ENCODE measurements around the gene MPP2.
"Not testable (repeated sequence)": the region's sequence is repeated elsewhere in the genome, so short reads cannot be mapped to it uniquely, and the experiment has no call there.

Gene MPP2

DNA sequence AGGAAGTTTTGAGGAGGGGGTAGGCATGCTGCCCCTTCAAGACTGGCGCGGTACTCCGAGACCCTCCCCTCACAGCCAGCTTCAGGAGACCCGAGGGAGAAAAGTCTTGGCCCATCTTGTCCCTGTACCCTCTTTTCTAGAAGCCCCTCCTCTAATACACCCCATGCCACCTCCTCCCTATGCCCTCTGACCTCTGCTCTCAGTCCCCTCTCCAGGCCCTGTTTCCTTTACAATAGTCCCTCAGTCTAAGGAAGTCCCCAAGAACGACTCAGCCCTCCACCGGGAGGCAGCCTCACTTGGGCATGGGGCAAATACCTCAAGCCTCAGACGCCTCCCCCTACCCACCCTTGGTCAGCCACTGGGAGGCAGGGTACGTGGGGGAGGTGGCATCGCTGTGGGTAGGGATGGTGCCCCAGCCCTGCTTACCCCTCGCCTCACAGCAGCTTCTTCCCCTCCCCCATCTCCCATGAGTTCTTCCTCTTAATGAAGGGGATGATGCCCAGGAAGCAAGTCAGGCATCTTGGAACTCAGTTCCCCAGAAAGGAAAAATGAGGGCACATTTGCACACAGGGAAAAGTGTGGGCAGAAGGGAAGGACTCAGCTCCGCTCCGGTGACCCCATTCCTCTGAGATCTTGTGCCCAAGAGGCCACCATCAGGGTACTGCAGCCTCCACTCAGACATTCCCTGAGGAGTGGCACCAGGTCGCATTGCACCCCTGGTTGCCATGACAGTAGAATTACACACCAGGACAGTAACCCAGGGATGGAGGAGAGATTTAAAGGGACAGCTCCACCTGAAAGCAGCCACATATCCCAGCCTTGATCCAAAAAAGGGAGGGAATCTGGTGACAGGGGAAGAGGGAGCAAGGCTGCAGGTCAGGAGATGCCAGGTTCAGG lies 6.2 kb downstream of the MPP2 start:
- no peak for FAIRE-seq

- FAIRE-seq, result no peak
These were observed 7.0 kb downstream of the MPP2 start for GRCh38 chr17:43900183-43900857.

- FAIRE-seq, result no peak
These were observed 8.9 kb downstream of the MPP2 start for GRCh38 chr17:43898446-43898845.

DNA sequence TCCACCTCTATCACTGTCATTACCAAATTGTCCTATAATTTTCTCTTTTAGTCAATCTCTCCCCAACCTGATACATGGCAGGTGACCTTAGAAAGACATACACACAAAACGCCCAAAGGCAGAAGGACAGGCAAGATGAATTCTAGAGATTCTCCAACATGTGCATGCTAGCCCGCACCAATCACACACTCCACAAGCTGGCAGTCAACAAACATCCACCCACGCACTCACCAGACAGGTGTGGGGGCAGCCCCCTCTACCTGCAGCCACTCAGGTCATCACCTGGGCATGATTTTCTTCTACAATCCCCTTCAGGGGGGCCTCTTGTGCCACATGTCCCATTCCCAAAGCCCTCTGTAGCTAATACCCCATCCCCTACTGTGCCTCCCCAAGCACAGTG lies 9.5 kb downstream of the MPP2 start:
- no peak for FAIRE-seq

DNA sequence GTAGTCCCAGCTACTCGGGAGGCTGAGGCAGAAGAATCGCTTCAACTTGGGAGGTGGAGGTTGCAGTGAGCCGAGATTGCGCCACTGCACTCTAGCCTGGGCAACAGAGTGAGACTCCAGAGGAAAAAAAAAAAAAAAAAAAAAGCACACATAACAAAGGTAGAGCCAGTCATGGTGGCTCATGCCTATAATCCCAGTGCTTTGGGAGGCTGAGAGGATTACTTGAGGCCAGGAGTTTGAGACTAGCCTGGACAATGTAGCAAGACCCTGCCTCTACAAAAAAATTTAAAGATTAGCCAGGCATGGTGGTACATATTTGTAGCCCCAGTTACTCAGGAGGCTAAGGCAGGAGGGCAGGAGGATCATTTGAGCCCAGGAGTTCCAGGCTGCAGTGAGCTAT lies 12.8 kb downstream of the MPP2 start:
- FAIRE-seq, result not testable (repeated sequence)

- FAIRE-seq, result no peak
These were observed 14.7 kb downstream of the MPP2 start for GRCh38 chr17:43892647-43892952.

- FAIRE-seq, result no peak
These were observed 15.3 kb downstream of the MPP2 start for GRCh38 chr17:43891851-43892646.

DNA sequence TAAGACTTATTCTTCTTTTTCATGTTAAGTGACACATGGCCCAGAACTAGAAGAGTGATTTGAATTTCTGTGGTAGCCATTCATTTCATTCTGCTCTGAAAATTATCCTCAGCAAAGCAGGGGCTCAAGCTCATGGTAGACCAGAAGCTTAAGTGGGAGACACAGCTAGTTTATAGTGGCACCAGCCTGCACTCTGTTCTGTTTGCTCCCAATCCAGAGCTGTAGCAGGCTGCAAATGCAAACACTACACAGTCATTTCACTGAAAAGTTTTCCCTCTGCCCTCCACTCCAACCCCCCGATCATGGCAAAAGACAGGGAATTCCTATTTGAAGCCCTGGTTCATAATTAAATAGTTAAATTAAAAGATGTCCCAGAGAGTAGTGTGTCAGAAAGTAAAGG lies 17.1 kb downstream of the MPP2 start:
- no peak for FAIRE-seq

GRCh38 chr17:43888548-43888947 lies 18.8 kb downstream of the MPP2 start:
- FAIRE-seq, result no peak

DNA sequence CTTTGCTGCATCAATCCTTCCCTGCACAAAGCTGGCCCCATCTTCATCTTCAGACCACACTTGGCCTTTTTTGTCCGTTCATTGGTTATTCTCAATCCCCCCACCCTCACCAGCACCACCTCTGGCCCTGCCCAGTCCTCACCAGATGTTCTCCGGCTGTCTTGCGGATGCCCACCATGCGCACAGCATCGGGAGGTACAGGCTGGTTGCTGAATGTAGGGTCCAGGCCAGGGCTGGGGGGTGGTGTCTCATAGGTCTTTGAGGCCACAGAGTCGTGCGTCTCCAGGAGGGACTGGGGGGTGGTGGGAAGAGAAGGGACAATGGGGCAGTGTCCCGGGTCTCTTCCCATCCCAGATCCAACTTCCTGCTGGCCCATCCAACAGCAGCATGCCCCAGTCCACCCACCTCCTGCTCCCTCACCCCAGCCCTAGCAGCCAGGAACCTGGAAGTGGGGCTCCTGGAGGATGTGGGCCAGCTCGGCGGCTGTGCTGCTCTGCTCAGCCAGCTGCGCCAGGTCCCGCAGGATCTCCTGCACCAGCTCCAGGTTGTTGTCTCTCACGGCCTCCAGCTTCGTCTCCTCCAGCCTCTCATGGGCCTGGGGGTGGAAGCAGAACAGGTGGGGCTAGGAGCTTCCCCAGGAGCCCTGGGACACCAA lies 24.4 kb downstream of the MPP2 start:
- FAIRE-seq, result no peak

DNA sequence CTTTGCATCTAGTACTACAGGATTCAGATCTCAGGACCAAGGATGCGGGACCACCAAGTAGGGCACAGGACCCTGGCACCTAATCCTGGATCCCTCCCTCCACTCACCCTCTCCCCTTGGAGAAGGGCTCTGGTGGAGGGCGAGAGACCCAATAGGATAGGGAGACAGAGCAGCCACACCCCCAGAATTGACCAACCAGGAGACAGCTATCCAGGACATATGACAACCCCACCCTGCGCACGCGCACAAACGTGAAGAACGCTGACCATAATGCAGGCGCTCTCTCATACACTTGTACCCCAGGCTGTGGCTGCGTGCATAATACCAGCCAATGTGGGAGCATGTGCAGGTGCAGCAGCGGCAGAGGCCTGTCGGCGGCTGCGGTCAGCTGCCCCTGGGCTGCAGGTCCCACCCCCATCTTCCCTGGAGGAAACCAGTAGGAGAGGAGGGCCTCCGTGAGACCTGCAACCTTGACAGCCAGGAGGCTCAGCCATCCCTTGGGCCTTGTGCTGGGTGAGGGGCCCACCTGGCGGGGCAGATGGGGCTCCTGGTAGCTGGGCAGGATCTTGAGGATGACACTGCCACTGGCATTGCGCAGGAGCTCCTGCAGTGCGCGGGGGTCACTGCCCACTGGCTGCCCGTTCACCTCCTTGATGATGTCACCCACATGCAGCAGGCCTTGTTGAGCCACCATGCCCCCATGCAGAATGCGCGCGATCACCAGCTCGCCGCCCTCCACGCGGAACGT lies 25.4 kb downstream of the MPP2 start:
- no peak for FAIRE-seq

GRCh38 chr17:43881181-43881580 lies 26.2 kb downstream of the MPP2 start:
- no peak for FAIRE-seq

- no peak for FAIRE-seq
These were observed 26.8 kb downstream of the MPP2 start for GRCh38 chr17:43880420-43880991.

DNA sequence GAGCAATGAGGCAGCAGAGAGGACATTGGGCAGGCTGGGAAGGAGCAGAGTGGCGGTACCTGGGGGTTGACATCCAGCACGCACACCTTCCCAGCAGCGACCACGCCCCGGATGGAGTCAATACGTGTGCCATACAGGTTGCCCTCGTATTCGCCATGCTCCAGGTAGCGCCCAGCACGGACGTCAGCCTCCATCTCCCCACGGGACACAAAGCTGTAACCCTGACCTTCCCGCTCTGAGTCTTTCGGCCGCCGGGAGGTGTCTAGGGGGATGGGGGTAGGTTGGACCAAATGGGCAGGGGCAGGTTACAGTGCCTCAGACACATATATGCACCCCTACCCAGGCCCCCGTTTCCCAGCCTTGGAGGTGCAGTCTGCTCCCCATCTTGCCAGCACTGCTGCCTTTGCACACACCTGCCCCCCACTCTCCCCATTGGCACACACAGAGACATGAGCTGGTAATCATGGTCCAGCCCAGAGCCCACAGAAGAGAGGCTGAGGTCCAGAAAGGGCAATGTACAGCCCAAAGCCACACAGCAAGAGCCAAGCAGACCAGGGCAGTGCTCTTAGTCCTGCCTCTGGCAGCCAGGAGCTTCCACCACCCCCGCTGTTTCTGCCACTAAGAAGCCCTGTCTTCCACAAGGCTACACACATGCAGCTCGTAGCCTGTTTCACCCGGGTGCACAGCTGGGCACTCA lies 27.5 kb downstream of the MPP2 start:
- FAIRE-seq, result no peak

DNA sequence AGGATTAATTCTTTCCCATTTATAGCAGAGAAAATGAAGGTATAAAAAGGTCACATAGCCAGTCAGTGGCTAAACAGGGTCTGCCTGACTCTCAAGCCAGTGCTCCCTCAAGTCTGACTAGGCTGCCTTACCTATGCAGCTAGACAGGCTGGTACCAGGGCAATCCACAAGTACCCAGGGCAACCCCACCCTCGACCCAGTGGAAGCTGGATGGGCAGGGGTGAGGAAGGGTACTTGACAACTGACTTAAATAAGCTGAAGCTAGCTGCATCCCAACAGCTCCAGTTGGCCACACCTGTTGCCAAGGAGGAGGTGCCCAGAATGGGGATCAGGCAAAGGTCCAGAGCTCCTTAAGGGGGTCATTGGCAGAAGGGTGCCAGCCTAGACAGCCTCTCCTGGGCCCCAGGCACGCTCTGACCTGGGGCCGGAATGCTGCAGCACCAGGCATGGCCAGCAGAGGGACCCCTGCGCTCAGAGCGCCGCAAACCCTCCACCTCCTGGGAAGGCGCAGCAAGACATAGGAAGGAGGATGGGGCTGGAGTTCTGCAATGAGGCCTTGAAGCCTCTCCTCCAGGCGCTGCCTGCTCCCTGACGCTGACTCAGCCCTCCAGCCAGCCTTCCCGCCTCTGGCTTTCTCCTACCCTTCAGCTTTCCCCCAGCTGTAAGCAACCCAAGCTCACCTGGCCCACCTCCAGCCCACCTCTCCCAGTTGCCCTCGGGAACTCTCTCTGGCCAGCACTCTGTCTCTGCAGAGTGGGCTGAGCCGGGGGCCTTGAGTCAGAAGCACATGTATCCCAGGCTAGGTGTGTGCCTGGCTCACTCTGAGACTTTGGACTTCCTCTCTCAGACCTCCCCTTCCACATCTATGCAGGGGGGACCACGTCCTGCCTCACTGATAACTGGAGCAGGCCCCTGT lies 28.8 kb downstream of the MPP2 start:
- no peak for FAIRE-seq

DNA sequence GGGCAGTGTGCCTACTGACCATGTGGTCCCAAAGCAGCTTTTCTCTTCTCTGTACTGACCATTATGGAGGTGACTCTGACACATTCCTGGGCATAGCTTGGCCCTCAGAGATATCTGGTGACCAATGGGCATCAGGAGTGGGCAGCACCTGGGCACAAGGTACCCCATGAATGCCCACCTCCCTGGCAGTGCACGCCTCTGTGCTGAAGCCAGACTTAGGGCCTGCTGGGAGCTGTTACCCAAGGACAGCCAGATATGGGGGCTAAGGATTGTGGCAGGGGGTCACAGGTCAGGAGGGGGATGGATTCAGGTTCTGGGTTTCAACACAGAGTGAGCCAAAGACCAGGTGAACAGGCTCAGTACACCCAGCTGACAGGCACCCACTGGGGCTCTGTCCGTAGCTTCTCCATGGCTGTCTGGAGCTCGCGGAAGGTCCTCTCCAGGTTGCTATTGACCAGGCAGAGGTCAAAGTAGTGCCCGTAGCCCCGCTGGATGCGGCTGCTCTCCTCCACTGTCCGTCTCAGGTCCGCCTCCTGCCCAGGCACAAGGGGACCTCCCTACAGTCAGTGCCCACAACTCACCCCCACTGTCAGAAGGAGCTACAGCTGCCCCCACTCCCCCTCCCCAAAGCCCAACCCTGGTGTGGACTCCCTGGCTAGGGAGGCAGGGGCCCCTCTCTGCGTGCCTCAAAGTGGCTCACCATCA lies 29.7 kb downstream of the MPP2 start:
- no peak for FAIRE-seq

DNA sequence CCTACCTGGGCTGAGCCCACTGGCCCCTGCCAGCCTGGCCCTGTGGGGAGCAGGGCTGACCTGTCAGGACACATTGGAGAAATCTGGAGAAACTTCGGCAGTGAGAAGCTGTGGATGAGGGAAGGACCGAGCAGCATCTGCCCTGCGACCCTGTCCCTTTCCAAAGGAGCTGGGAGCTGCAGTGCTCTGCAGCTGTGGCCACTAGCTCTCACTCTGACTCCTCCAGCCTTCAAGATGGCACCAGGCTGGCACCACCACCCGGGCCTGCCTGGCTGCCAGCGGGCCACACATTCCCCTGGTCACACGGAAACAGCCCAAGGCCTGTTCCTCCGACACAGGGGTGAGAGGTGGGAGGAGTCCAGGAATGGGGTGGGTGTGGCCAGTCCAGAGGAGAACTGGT lies 30.3 kb downstream of the MPP2 start:
- no peak for FAIRE-seq

- FAIRE-seq, result no peak
These were observed 31.7 kb downstream of the MPP2 start for GRCh38 chr17:43875476-43876147.

DNA sequence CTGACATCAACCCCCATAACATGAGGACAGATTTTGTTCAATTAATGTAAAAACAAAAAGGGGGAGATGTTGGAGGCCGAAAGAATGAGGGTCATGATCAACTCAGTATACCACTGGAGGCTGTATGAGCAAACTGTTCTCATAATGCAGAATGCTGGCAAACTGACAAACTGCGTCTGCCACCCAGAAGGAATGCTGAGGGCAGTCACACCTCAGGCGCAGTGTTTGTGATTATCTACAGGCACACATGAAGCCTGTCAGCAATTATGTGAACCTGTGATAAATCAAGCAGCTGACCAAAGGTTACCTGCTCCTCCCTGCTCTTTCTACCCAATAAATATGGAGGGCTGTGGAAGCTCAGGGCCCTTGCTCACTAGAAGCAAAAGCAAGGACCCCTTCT lies 33.0 kb downstream of the MPP2 start:
- no peak for FAIRE-seq

Measured in A204.1 (cell line).